Activated CD4-positive, CD25-positive, alpha-beta regulatory T cell treated with anti-CD3 and anti-CD28 coated beads, Interleukin-2, amount 50 U/mL, for 72 hours (primary cell): ENCODE measurements around the gene MUC3A.
"Not testable (repeated sequence)": the region's sequence is repeated elsewhere in the genome, so short reads cannot be mapped to it uniquely, and the experiment has no call there.

Experiments used
- DNase-seq: peaks from one replicate; pipeline ENCODE4 v3.0.0; 2021

The MUC3A gene

GRCh38 chr7:100949227-100949932 lies at the start of gene MUC3A:
Gene MUC3A, plus strand, starts transcription at chr7:100949534. Its CDS starts 91 bp downstream, at chr7:100949625.
- no peak for DNase-seq

DNA sequence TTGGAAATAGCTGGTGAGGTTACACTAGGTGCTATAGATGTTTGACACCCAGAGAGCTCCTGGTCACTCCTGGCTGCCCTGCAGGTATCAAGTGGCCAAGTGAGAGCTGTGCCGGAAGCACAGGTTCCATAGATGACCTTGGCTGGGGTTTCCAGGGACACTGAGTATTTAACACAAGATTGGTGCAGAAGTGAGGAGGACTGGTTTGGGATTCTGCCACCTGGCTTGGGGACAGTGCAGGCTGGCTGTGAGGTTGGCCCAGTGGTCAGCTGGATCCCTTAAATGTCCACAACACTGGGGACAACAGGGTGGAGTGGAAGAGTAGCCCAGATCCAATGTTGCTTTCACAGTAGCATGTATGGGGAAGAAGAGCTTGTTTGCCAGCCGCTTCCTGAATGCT lies 48.4 kb upstream of the MUC3A start:
- no peak for DNase-seq

GRCh38 chr7:100901921-100902332 lies 47.4 kb upstream of the MUC3A start:
- no peak for DNase-seq

GRCh38 chr7:100902638-100903037 lies 46.7 kb upstream of the MUC3A start:
- DNase-seq, result no peak

DNA sequence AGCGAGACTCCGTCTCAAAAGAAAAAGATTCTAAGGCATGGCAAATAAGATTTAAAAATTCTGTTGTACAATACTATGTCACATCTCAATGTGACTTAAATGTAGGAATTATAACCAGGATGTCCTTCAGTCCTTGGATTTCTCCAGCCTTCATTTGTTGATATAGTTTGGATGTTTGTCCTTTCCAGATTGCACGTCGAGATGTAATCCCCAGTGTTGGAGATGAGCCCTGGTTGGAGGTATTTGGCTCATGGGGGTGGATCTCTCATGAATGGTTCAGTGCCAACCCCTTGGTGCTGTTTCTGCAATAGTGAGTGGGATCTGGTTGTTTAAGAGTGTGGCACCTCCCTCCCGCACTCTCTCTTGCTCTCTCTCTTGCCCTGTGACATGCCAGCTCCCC lies 40.8 kb upstream of the MUC3A start:
- no peak for DNase-seq

DNA sequence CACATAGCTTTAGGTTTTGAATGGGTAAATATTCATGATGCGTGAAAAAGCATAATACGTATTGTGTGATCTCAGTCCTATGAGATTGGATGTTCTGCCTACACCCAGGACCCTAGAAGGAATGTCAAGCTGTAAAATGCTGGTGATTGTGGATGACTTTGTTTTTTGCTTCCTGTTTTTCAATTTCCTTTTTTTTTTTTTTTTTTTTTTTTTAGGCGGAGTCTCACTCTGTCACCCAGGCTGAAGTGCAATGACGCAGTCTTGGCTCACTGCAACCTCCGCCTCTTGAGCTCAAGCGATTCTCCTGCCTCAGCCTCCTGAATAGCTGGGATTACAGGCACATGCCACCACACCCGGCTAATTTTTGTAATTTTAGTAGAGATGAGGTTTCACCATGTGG lies 38.9 kb upstream of the MUC3A start:
- not testable (repeated sequence) for DNase-seq

- DNase-seq, result no peak
Measured at GRCh38 chr7:100911484-100911883, 37.9 kb upstream of the MUC3A start.

GRCh38 chr7:100914208-100914878 lies 35.0 kb upstream of the MUC3A start:
- DNase-seq, result no peak

DNA sequence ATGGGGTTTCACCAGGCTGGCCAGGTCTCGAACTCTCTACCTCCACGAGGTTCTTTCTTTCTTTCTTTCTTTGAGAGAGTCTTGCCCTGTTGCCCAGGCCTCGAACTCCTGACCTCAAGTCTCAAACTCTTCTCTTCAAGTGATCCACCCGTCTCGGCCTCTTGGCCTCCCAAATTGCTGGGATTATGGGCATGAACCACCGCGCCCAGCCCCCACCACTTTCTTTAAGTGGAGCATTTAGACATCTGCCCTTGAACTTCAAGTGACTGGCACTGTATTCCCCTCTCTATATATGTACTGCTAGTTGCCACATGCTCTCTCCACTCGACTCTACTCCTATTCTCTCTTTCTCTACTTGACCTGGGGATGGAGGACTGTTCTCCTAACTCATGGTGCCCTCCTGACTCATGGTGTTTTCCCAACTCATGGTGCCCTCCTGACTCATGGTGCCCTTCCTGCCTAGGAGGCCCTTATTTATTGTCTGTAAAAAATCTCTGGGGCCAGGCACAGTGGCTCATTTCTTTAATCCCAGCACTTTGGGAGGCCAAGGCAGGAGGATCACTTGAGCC lies 34.4 kb upstream of the MUC3A start:
- DNase-seq, result no peak

DNA sequence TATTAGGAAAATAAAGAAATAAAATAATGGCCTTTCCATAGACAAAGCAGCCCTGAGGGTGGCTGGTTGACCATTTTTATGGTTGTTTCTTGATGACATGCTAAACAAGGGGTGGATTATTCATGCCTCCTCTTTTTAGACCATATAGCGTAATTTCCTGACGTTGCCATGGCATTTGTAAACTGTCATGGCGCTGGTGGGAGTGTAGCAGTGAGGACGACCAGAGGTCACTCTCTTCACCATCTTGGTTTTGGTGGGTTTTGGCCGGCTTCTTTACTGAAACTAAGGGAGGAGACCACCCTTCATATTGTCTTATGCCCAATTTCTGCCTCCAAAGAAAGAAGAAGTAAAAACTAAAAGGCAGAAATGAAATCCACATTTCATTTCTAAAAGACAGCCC lies 30.0 kb upstream of the MUC3A start:
- DNase-seq, result not testable (repeated sequence)

GRCh38 chr7:100919779-100920437 lies 29.4 kb upstream of the MUC3A start:
- not testable (repeated sequence) for DNase-seq

GRCh38 chr7:100921039-100921438 lies 28.3 kb upstream of the MUC3A start:
- no peak for DNase-seq

- not testable (repeated sequence) for DNase-seq
Measured at GRCh38 chr7:100923616-100924015, 25.7 kb upstream of the MUC3A start.

- DNase-seq, result no peak
Measured at GRCh38 chr7:100929808-100930174, 19.5 kb upstream of the MUC3A start.

DNA sequence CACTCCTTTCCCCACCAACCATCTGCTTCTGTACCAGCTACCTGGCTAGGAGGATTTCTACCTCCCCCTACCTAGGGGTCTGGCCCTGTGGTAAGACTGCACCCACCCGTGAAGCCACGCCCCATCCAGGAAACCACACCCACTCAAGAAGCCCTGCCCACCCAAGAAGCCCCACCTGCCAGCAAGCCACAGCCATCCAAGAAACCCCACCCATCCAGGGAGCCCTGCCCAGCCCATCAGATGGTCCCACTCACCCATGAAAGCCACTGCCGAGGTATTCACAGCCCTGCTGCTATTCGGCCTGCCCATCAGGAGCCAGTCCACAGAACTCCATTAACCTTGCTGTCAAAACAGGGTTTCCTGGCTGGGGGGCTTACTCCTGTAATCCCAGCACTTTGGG lies 15.6 kb upstream of the MUC3A start:
- DNase-seq, result no peak

GRCh38 chr7:100935381-100935780 lies 14.0 kb upstream of the MUC3A start:
- DNase-seq, result not testable (repeated sequence)

DNA sequence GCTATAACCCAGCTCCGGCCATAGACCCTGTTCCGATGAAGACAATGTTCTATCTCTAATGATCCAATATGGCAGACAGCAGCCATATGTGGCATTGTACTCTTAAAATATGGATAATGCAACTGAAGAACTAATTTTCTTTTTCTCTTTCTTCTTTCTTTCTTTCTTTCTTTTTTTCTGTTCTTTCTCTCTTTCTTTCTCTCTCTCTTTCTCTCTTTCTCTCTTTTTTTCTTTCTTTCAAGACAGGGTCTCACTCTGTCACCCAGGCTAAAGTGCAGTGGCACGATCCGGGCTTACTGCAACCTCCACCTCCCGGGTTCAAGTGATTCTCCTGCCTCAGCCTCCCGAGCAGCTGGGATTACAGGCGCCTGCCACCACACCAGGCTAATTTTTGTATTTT lies 13.2 kb upstream of the MUC3A start:
- not testable (repeated sequence) for DNase-seq

GRCh38 chr7:100942045-100942774 lies 7.1 kb upstream of the MUC3A start:
- no peak for DNase-seq

DNA sequence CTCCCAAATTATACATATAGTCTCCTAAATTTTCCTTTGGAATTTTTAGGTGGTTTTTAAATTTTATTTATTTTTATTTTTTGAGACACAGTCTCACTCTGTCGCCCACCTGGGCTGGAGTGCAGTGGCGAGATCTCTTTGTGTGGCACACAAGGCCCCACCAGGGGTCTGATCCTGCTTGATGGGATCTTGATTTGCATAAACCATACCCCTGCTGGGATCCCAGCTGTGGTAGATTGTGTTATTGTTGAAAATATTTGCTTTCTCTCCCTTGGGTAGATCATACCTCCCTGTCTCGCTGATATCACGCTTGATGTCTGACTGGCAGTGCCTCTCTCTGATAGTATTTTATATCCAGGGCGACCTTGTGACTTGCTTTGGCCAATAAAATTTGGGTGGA lies 5.6 kb upstream of the MUC3A start:
- no peak for DNase-seq

GRCh38 chr7:100944138-100944537 lies 5.2 kb upstream of the MUC3A start:
- no peak for DNase-seq

DNA sequence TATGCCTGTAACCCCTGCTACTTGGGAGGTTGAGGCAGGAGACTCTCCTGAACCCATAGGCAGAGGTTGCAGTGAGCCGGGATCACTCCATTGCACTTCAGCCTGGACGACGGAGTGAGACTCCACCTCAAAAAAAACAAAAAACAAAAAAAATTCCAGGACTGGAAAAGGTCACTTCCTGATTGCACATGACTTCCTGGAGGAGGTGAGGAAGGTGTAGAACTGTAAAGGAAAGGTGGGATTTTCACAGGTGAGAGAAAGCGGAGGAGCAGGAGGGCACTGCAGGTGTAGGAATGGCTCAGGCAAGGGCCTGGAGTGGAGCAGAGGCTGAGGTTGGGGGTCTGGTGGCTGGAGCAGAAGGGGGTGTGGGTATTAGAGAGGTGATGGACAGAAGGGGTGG lies 3.2 kb upstream of the MUC3A start:
- DNase-seq, result no peak

DNA sequence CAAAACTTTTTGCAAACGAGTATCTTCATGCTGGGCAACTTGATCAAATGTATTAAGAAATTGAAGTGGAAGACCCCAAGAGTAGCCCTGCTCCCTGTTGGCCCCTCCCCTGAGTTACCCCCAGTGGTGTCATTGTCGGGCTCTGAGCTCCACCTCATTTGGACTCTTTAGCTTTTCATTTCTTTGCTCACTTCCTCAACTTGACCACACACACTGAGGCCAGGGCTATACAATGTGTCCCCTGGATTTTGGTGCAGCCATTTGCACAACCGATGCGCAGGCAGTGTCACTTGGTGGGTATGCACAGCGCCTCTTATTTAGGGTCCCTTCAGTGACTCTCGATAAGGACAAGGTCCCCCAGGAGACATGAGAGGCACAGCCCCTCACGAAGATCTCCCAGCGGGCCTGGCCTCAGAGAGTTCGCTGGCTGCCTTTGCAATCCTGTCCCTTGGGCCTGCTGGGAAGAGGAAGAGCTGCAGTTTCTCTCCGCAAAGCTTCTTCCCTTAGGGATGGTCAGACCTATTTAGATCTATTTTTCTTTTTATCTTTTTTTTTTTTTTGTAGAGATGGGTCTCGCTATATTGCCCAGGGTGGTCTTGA lies 2.5 kb upstream of the MUC3A start:
- DNase-seq, result no peak

GRCh38 chr7:100947792-100948191 lies 1.5 kb upstream of the MUC3A start:
- DNase-seq, result no peak
